A204.1 (cell line): ENCODE data around the gene TTC23.
"Not testable (repeated sequence)": the region's sequence is repeated elsewhere in the genome, so short reads cannot be mapped to it uniquely, and the experiment has no call there.

ENCODE experiments used
- FAIRE-seq: peaks from 2 replicates; lab custom pipeline; 2012; peaks lifted over from hg19 to GRCh38; lab: Jason Lieb, UNC

TTC23 gene

GRCh38 chr15:99118258-99118632, 131.1 kb downstream of the TTC23 start:
- FAIRE-seq: no peak

DNA sequence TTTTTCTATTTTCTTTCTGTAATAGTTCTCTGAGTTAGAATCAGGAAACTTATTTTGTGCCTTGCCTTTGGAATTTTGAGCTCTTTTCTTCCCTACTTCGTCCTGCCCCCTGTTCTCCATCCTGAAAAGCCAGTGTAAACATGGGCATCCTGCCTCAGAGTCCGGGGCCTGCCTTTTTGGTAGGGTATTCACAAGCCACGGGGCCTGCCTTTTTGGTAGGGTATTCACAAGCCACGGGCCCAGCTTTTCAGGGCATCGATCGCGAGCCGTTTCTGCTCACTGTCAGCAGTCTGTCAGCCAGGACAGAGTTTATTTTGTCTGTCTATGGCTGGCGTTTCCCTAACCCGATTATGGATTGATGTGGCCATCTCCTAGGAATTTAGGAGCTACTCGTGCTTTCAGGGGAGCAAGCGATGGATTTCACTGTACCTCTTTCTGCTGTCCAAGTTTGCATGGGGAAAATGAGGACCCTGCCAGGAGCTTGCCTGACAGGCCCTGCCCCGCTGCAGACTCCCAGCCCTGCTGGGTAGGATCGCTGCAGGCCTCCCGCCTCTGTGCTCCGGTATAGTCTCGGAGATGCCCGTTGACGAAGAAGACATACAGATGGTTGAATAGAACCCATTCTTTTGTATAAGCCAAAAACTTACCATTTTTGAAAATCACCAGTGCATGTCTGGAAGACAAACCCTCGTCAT, 131.7 kb downstream of the TTC23 start:
- FAIRE-seq: no peak

- no peak for FAIRE-seq
Observed at GRCh38 chr15:99117111-99117510, 132.3 kb downstream of the TTC23 start.

GRCh38 chr15:99115300-99116215, 133.8 kb downstream of the TTC23 start:
- FAIRE-seq: no peak

- no peak for FAIRE-seq
Observed at GRCh38 chr15:99114511-99115299, 134.7 kb downstream of the TTC23 start.

DNA sequence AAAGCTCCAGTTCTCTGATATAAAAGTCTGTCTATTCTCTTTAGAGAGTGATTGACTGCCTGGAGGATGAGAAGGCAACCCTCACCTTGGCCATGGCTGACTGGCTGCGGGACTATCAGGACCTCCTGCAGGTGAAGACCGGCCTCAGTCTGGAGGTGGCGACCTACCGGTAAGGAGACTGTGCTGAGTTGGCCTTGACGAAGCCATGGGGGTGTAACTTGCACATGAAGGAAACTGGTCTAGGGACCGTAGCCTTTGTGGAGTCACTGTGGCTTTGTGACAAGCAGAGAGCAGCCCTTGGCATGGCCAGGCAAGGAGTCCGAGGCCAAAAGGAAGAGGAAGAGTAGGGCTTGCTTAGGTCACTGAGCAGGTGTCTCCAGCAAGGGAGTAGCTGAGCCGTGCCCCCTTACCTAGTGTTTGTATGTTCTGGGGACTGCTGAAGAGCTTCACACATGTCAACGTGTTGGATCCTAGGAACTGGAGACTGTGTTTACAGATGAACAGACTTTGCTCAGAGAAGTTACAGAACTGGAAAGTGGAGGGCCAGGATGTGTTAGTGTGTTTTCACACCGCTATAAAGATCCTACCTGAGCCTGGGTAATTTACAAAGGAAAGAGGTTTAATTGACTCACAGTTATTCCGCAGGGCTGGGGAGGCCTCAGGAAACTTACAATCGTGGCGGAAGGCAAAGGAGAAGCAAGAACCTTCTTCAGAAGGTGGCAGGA, 135.7 kb downstream of the TTC23 start:
- FAIRE-seq: no peak

DNA sequence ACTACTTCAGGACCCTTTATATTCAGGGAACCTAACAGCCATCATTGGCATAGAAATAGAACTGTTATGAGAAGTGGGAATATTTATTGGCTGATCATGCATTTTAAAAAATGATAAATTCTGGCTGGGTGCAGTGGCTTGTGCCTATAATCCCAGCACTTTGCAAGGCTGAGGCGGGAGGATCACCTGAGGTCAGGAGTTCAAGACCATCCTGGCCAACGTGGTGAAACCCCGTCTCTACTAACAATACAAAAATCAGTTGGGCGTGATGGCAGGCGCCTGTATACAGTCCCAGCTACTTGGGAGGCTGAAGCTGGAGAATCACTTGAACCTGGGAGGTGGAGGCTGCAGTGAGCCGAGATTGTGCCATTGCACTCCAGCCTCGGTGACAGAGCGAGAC, 137.7 kb downstream of the TTC23 start:
- FAIRE-seq: not testable (repeated sequence)

DNA sequence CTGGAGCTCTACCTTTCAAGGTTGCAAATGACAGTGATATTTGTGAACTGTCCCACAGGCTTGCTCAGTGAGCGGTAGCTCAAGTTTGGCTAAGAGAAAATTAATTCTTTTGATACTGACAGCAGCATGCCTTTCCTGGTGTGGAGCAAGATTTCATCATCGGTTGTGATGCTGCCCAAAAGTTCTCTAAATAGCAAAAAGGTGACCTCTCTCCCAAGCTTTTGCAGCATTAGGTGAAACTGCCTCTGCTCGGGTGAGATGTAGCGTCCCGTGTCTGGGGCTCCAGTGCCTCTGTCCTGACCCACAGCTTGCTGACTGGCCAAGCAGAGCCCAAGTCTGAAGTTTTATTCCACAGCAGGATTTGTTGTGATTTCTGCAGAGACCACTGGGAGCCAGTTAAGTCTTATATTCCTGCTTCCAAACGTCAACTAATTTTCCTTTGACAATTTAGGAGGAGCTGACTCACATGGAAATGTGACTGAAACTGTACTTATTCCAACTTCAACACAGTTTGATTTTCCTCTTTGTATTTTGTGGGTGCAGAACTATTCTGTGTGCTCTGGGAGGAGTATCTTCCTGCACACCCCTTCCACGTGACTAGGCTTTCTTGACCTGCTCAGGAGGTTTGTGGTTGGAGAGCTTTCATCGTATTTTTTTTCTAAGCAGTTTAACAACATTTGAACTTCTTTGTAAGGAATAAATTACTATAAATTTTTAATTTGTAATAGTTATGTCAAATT, 138.6 kb downstream of the TTC23 start:
- no peak for FAIRE-seq

DNA sequence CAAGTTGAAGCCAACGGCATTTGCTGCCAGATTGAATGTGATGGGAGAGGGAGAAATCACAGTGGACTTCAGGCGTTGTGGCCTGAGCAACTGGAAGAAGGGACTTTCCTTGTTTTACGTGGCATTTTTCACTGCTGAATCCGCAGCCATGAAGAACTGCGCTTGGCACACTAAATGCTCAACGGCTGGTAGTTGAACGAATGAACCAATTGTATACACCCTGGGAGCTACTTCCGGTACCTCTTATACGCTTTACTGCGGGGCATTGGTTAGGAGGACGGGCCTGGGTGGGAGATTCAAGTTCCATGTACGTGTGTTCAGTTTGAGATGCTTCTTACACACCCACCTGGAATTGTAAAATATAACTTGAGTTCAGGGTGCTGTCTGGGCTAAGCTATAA, 139.3 kb downstream of the TTC23 start:
- FAIRE-seq: no peak

DNA sequence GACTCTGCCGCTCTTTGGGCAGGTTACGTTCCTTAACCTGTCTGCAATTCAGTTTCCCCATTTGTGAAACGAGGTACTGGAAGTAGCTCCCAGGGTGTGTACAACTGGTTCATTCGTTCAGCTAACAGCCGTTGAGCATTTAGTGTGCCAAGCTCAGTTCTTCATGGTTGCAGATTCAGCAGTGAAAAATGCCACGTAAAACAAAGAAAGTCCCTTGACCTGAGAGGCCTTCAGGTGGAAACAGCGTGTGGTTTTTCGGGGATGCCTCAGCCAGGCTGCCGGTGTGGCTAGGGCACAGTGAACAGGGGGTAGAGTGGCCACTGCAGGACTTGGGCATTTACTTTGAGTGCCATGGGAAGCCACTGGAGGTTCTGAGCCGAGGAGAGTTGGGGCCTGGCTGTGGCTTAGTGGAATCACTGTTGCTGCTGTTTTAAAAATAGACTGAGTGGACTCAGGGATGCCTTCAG, 139.8 kb downstream of the TTC23 start:
- no peak for FAIRE-seq

DNA sequence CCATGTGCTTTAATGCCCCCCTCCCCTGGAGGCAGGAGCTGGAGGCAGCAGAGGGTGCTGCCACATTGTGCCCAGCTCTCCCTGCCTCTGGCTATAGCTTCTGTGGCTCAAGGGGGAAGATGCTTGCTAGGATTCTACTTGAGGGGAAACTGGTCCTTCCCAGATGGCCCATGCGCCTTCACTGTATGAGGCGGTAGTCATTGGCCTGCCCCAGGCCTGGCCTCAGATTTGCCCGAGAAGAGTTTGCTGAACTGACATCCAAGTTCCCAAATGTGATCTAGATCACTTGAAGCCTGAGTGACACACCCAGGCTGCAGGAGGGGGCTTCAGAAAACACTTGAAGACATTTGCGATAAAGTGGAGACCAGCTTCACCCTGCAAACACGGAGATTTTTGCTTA, 140.4 kb downstream of the TTC23 start:
- no peak for FAIRE-seq

GRCh38 chr15:99106417-99107220, 142.8 kb downstream of the TTC23 start:
- no peak for FAIRE-seq

DNA sequence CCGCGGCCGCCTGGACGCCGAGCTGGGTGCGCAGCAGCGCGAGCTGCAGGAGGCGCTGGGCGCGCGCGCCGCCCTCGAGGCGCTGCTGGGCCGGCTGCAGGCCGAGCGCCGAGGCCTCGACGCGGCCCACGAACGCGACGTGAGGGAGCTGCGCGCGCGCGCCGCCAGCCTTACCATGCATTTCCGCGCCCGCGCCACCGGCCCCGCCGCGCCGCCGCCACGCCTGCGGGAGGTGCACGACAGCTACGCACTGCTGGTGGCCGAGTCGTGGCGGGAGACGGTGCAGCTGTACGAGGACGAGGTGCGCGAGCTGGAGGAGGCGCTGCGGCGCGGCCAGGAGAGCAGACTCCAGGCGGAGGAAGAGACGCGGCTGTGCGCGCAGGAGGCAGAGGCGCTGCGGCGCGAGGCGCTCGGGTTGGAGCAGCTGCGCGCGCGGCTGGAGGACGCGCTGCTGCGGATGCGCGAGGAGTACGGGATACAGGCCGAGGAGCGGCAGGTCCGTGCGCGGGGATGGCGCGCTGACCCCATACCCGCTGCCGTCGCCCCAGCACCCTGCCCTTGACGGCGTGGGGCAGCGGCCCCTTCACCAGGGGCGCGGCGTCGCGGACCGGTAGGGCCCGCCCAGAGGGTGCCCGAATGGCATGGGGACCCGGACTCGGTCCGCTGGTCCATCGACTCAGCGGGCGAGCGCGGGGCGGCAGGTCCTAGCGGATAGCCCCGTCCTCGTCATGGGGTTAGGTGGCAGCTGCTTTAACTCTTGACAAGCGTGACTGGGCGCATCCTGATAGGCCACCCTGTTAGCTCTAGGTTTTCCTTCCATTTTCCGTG, 143.7 kb downstream of the TTC23 start:
- no peak for FAIRE-seq

DNA sequence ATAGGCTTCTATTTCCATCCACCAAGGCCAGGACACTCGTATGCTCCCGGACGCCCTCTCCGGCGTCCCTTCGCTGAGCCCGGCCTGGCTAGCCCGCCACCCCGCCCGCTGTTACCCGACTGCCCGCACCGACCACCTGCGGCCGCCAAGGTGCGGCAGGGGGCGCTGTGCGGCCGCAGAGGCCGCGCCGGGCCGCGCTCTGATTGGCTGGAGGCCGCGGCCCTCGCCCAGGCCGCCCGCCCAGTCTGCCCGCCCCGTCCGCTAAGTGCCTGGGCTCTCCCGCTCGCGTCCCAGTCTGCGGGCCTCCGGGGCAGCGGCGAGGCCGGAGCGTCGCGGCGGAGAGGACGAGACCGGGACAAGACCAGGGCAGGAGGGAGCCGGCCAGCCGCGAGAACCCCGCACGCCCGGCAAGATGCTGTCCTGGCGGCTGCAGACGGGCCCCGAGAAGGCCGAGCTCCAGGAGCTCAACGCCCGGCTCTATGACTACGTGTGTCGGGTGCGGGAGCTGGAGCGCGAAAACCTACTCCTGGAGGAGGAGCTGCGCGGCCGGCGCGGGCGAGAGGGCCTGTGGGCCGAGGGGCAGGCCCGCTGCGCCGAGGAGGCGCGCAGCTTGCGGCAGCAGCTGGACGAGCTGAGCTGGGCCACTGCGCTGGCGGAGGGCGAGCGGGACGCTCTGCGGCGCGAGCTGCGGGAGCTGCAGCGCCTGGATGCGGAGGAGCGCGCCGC, 144.4 kb downstream of the TTC23 start, which contains the start of gene SYNM:
Gene SYNM, plus strand, starts transcription at position 293 of the 726 bp plus-strand sequence. Its CDS starts 120 bp downstream, at position 413.
- FAIRE-seq: no peak

DNA sequence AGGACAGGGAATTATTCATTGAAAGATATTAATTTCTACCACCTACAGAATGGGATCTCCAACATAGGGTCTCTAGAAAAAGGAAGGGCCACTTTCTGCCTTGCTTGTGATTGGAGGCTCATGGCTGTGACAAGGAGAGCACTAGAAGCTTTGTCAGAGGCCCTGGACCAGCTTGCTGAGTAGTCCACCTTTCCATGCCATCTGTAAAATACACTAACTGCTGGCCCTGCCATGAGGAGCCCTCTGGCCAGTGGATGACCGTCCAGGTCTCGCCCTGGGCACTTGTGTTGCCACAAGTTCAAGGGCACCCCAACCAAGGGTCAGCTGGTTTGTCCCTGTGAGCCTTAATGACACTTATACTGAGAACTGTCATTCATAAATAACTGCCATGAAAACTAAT, 146.1 kb downstream of the TTC23 start:
- no peak for FAIRE-seq

GRCh38 chr15:99102332-99103235, 146.8 kb downstream of the TTC23 start:
- FAIRE-seq: no peak

- FAIRE-seq: no peak
Observed at GRCh38 chr15:99101501-99101900, 147.9 kb downstream of the TTC23 start.
